Measurements from ENCODE around the gene EREG.

DNA sequence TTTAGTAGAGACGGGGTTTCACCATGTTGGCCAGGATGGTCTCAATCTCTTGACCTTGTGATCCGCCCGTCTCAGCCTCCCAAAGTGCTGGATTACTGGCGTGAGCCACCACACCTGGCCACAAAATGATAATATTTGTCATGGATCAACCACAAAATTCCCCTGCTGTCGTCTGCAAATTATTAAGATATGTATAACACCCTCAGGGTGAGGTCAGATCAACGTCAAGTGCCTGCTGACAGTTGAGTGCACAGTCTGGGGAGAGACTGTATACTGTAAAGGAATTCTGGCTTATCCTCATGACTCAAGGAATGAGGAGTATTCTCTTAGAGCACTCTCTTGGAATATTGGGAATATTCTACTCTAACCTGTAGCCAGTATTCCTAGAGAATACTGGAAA lies 45.5 kb upstream of the EREG start:
- TF ChIP-seq EZH2 (IDR thresholded peaks at IDR 0.05; ENCODE audit: low read depth), result no peak
- TF ChIP-seq, protein P1, sequence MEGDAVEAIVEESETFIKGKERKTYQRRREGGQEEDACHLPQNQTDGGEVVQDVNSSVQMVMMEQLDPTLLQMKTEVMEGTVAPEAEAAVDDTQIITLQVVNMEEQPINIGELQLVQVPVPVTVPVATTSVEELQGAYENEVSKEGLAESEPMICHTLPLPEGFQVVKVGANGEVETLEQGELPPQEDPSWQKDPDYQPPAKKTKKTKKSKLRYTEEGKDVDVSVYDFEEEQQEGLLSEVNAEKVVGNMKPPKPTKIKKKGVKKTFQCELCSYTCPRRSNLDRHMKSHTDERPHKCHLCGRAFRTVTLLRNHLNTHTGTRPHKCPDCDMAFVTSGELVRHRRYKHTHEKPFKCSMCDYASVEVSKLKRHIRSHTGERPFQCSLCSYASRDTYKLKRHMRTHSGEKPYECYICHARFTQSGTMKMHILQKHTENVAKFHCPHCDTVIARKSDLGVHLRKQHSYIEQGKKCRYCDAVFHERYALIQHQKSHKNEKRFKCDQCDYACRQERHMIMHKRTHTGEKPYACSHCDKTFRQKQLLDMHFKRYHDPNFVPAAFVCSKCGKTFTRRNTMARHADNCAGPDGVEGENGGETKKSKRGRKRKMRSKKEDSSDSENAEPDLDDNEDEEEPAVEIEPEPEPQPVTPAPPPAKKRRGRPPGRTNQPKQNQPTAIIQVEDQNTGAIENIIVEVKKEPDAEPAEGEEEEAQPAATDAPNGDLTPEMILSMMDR (conservative IDR thresholded peaks at IDR 0.05), result no peak

Measured in PC-9 (cell line).